NCI-H446 treated with DMSO at 0.1 percent for 48 hours (cell line): ENCODE results near the gene PI4KA.
A peak's percentile ranks its signal among the peaks of the same experiment; 100 is the strongest.
"Not testable (repeated sequence)": the region's sequence is repeated elsewhere in the genome, so short reads cannot be mapped to it uniquely, and the experiment has no call there.

Experiments used
- DNase-seq: peaks from one replicate; lab custom pipeline; 2025; lab: John Stamatoyannopoulos, UW

PI4KA gene

DNA sequence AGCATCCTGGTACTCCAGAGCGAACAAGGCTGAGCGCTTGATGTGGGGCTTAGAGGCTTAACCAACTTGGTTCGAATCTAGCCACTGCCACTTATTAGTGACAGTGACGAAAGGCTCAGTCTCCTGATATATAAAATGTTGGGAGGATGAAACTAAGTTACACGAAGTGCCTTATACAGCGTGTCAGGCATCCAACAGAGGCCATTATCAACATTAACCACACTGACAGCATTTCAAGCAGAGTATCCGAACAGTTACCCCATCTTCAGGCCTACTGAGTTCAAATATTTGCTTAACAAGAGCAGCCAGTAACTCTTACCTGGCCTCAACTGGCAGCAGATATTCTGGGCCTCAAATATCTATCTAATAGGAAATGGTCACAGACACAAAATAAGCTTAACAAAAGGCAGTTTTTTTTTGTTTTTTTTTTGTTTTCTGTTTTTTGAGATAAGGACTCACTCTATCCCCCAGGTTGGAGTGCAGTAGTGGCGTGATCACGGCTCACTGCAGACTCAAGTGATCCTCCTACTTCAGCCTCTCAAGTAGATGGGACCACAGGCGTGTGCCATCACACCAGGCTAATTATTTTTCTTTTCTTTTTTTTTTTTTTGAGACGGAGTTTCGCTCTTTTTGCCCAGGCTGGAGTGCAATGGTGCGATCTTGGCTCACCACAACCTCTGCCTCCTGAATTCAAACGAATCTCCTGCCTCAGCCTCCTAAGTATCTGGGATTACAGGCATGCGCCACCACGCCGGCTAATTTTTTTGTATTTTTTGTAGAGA is 81.8 kb downstream of the PI4KA start:
- DNase-seq = no peak

DNA sequence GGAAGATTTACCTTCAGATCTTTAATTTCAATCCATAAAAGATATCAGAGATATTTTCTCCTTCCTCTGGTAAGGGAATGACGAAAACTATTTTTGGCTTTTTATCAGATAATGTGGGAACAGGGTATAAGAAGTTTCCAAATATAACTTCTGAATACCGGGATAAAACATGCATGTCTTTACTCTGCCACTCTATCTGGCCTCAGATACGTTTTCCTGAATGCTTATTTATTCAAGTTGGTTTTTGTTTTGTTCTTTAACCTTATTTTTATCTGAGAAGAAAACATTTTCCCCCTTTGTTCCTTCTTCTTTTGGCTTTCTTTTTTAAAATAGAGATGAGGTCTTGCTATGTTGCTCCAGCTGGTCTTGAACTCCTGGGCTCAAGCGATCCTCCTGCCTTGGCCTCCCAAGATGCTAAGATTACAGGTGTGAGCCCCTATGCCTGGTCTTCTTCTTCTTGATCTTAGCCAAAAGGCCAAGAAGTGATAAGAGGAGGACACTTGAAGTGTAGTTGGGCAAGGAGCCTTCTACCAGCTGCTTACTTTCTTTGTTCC is 83.2 kb downstream of the PI4KA start:
- no peak for DNase-seq

DNA sequence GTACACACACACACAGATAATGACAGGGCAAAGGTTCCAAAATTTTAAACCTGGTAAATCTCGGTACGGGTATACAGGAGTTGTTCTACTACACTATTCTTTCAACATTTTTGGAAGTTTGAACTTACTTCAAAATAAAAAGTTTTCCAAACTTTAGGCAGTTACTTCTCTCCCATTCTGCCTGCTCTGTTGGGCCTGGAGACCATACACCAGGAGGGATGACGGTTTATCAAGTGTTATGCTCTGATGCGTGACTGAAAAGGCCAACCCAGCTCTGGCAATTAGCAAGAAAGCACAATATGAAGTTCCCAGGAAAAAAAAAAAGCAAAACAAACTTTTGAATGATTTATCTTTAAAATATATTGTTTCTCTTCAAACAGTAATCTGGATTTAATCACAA is 83.7 kb downstream of the PI4KA start:
- no peak for DNase-seq

DNA sequence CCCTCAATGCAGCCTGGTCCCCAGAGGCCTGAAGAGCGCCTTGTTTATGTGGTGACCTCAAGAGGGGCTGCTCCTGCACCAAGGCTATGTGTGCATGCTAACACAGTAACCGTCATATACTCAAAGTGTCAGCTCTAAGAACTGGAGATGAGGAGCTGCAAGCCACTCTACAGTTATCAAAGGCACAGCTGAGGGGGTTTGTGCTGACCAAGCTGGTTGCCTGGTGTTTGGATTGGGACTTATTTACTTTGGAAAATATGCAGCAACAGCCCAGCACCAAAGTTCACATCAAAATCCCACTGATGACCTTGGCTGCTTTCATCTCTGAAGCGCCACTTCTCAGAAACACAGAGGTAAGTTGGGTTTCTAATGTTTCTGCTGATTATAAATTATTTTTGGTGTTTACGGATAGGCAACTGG is 84.8 kb downstream of the PI4KA start, which contains the start of gene SERPIND1:
SERPIND1 (plus strand) TSS at position 321 of the 420 bp plus-strand sequence. CDS start 5,200 bp downstream, outside the sequence.
- DNase-seq = no peak

DNA sequence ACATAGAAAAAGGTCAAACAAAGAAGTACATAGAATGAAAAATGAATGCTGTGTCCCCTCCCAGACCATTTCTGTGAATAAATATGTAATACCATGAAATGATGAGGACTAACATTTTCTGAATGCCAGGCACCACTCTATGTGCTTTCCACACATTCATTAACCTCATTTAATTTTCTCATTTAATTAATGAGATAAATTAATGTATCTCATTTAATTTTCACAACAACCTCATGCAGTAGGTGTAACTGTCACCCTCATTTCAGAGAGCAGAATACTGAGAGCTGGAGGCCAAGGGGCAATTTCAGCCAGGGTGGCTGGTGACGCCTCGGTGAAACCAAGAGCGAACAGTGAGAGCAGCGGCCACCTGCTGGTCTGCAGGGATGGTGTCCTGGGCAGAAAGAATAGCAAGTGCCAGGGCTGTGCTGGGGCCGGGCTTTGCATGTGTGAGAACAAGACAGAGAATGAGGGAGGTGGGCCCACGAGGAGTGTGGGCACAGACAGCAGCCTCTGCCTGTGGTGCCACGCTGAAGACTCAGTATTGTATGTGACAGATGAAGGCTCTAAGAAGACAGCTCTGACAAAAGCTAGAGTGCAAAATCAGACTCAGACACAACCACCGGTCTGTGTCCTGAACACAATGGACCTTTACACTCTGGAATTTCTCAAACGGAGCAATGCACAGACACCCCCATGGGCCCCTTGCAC is 86.5 kb downstream of the PI4KA start:
- no peak for DNase-seq

DNA sequence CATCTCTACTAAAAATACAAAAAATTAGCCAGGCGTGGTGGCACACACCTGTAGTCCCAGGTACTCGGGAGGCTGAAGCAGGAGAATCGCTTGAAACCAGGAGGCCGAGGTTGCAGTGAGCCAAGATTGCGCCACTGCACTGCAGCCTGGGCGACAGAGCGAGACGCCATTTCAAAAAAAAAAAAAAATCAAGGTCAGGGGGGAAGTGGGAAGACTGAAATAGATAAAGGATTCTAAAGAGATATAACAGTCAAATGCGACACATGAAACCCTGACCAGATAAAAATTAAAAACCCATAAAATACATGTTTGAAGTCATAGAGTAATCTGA is 89.2 kb downstream of the PI4KA start:
- not testable (repeated sequence) for DNase-seq

DNA sequence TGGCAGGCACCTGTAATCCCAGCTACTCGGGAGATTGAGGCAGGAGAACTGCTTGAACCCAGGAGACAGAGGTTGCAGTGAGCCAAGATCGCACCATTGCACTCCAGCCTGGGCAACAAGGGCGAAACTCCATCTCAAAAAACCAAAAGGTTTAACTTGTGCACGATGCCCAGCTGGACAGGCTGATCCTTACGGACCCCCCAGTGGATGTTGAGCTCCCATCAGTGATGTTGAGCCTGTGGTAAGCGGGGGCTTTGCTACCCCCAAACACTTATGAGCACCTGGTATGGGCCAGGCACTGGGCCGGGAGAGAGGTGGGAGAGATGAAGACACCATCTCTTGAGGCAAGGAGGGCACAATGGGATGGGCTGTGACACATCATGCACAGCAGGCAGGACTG is 92.1 kb downstream of the PI4KA start:
- DNase-seq = no peak

DNA sequence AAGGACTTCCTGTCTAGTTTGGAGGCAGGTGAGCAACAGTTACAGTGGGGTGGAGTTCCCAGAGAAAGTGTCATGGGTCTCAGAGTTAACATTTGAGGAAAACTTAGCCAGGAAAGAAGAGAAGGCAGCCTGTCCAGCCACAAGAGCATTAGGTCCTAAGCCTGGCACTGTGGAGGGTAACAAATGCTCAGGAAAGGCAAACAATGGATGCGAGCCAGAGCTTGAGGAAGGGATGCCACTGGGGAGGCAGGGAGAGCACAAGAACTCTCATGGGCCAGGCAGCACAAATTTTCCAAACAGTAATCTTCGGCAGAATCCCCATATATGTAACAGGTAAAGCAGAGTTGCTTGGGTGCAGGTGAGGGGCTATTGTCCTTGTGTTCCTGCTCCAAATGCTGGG is 92.7 kb downstream of the PI4KA start:
- no peak for DNase-seq

DNA sequence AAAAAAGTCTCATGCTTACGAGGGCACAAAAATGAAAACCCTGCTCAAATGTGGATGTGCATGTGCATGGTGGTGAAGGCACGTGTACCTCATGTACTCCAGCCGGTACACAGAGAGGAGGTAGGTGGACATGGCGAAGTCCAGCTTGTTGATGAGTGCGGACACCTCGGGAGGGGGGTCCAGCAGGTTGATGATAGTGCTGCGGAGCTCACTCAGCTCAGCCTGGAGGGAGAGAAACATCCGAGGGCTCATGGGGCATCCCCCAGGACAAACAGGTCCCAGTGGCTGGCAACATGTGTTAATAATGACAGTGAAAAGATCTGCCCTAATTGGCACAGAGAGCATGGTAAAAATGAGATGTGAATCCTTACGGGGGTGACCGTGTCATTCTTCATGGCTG is 93.9 kb downstream of the PI4KA start:
- DNase-seq = no peak

DNA sequence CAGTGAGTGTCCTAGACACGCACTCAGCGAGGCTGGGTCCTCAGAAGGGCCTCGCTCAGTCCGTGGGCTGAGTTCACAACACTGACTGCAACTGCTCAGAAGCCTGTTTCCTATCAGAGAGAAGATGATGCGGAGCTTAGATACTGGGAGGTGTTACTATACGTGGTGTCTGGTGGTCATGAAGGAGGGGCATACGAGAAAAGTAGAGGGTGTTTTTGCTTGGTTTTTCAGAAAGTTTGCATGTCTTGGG is 94.2 kb downstream of the PI4KA start:
- DNase-seq = no peak

DNA sequence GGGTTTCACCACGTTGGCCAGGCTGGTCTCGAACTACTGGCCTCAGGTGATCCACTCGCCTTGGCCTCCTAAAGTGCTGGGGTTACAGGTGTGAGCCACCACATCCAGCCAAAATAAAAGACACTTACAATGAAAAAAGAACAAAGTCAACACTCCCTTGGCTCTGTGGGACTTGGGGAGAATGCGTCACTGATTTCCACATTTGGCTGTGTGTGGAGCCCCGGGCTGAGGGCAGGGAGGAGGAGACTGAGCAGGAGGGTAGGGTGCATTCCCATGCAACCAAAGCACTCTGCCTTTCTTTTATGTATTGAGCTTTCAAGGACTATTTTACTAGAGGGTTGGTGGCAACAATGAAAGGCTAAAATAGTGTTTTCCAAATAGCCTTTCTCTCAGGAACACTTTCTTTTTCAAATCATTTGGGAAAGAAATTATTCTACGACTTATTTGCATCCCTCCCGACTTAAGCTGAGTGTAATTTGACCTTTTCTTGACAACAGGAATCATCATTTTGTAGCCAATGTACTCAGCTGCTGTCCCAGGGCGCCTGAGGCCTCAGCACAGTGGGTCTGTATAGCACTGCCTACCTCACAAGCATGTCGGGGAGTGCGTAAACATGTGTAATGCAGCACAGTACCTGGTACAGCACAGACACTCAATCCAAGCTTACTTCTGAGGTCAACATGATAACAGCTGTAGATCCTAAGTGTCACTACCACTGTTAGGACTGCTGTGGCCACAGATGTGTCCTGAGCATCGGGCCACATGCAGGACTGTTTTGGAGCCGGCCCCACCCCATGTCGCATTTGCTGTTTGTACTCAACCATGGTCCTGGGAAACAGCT is 94.8 kb downstream of the PI4KA start:
- DNase-seq = no peak

DNA sequence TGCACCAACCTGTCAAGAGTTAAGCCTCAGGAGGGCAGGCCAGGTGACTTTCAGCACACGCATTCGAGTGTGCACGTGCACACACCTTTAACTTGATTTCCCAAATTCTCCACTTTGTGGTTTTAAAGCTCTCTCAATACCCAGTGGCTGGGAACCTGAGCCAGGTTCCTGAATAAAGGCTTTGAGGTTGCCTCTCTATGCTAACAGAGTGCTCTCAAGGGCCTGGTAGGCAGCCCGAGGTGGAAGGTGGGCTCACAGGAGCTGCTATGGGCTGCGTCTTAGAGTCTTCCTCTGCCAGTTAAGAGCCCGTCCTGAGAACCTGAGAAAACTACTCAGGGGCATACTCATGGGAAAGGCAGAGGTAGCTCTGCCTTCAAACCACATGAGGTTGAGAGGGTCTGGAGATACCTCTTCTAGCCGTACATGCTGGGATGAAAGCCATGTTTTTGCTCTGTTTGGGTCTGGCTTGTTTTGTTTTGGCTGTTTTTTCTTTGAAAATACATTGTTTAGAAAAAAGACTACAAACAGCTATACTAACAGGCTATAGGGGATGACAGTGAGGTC is 96.3 kb downstream of the PI4KA start:
- no peak for DNase-seq

DNA sequence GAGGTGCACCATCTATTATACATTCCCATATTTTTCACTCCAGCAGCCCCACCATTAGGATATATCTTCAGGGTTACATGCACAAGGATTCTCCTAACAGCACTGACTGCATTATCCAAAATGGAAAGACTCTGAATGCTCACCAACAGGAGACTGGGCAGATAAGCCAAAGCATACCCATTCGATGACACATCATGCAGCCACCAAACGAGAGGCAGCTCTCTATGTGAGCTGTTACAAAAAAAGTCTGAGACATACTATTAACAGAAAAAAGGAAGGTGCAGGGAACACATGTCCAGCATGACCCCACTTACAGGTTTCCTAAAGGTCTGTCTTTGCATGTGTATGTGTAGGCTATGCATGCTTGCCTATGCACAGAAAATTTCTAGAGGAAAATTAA is 97.1 kb downstream of the PI4KA start:
- no peak for DNase-seq

DNA sequence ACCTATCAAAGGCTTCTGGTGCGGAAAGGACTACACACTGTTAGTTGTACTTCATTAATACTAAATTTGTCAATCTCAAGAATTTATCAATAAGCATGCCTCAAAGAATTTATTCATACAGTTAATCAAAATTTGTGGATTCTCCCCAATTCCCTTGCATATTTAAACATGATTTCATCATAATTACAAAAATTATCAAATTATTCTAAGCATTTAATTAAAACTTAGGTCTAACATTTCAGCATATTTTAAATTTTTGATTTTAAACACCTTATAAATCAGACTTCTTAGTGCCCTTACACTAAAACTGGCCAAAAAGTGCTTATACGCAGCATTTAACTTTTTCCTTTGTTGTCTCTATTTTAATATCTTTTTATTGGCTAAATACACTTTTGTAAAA is 98.5 kb downstream of the PI4KA start:
- DNase-seq = no peak

DNA sequence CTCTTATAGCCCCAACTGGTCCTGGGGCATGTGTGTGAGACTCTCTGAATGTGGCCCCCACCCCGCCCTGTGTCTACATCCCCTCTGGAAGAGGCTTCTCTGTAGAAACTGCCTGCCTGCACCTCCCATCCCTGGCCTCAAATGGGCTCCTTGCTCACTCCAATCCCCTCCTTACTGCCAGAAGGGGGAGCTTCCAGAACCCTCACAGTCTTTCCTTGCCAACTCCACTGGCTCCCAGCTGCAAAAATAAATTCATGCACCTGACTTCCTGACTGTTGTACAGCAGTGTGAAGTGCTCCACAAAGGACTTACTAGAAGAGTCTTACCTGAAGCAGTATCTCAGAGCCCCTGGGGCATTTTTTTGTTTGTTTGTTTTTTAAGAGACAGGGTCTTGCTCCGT is 99.9 kb downstream of the PI4KA start:
- no peak for DNase-seq

DNA sequence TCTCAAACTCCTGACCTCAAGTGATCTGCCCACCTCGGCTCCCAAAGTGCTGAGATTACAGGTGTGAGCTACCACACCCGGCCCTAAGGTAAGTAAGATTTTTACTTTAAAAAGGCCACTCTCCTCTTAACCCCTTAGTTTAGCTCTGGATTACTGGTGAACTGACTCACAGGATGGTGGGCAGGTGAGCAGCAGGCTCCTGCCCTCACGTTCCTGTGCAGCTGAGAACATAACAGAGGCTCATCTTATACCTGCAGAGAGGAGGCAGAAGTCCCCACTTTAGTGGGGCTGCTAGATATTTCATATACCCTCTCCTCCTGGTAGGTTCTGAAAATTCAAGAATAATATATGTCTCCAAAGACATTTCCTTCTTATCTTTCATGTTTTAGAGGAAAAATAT is 101.8 kb downstream of the PI4KA start:
- no peak for DNase-seq

DNA sequence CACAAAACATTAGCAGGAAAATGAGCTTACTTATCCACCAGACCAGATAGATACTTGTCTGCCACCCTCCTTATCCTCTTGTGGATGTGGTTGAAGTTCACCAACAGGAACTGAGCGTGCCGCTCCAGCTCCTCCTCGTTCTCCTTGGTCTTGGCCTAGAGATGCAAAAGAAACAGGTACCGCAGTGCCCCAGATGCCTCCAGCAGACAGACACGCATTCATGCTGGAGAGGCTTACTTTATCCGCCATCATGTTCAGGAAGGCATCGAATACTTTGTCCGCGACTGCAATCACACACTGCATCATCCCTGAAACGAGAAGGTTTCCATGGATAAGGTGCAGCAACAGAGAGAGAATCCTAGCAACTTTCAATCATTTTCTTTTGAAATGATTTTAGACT is 105.7 kb downstream of the PI4KA start:
- DNase-seq = no peak

DNA sequence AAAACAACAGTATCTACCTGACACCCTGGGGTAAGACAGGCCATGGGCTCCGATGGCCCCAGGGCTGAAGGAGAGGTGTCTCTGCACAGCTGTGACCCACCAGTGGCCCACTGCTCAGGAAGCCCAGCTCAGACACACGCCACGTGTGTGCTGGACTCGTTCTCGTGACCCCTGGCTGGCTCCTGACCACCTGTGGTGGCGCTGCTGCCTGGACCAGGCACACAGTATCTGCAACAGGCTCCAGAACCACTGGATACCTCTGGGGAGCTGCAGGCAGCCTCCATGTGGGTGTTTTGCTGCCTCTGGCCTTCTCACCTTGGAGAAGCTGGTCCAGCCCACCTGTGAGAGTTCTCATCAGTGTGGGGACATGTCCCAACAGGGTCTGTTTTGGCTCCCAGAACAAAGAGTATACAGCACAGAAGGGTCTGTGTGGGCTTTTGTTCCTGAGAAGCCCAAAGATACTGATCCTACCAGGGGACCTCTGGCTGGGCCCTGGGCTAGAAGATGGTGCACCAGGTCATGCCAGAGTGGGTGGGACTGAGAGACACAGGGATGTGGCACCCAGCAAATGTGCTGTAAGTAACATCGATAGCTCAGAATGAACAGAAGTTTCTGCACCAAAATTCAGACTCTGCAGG is 106.4 kb downstream of the PI4KA start:
- DNase-seq = no peak

DNA sequence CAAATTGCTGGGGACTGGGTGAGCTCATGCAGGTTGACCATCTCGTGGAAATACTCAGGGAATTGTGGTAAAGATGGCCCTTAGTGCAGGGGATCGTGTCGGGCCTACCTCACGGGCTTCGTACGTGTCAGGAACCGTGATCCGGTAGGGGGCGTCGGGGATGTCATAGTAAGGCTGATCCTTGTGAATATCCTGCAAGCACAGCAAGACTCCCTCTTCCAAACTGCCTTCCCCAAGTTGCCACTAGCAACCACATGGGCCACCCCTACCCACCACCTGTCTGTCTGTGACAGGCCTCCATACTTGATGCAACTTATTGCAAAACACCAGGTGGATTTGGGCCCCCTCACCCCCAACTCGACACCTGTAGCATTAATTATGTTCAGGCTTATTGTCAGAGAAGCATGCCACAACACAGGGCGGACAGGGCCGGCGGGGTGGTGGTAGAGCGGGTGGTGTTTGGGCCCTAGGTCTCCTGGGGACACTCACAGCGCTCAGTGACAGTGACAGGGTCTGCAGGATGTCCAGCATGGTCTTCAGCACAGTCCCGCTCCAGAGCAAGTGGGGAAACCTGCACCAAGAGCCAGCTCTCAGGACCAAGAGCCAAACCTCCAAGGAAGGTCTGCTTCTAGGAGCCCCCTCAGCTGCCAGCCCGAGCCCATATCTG is 107.3 kb downstream of the PI4KA start:
- no peak for DNase-seq

DNA sequence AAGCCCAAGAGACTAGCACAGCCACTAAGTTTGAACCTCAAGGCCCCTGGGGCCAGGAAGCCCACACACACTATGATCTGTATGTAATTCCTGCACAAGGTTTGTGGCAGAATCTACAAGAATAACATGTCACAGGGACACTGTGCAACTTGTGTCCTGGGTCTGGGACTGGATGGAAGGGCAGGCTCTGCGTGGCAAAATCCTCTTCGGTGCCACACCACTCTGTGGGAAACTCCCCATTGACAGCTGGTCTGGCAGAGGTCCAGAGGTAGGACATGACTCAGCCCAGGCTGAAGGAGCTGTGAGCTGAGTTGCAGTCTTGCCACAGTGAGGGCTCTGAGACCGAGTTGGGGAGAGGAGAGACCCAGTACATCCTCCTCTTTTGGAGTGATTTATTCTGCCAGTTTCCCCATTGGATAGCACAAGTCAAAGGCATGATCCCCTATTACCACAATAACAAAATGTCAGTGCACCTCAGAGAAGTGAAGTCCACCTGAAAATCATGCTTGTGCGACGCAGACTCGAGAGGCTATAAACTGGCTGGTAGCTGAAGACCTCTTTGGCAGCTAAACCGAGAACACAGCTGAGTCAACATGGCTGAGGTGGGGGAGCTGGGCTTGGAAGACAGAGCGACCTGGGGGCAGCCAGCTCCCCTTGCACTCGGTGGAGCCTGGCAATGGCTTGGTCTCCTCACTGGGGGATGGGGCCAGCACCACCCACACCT is 108.0 kb downstream of the PI4KA start:
- DNase-seq = peak; percentile 46

DNA sequence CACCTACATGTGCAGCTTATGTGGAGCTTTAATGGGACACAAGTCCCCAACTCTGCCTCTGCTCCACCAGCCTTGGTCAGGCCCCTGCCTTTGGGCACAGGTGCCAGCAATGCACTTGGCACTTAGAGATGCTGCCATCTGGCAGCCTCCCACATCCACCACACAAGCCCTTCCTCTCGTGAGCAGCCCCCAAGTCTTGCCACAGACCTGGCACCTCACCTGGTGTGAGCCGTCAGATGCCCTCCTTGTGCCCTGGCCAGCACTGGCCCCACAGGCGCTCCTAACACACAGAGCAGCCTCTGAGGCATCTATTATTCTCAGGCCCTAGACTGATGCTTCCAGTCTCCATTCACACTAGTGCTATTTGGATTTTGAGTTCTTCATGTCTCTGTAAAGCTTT is 109.2 kb downstream of the PI4KA start:
- DNase-seq = peak; percentile 0
